DMS53 treated with DMSO at 0.1 percent for 48 hours (cell line): Measurements from ENCODE around the gene PEPD.

ENCODE experiments used
- DNase-seq: peaks from one replicate; lab custom pipeline; 2025; ENCODE audit not compliant: unreplicated experiment; lab: John Stamatoyannopoulos, UW

The PEPD gene

DNA sequence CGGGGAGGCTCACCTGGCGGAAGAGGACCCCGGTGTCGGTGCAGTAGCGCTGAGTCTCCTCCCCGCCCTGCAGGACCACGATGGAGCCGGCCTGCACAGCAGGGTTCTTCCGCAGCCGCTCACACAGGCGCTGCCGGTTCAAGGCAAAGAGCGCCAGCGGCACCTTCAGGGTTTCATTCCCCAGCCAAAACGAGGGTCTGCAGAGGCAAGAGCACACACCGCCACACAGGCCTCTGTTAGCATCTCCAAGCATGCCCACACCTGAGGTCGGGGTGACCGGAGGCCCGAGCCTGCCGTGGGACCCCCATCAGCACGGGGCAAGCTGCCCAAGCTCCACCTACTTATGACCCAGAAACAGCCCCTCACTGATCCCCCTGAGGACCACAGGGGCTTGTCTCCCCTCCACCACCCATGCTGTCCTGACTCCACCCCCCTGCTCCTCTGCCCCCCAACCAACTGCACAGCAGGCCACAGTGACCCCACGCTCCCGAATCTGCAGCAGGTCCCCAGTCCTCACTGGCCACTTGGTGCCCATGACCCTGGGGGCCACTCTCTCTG lies 8.9 kb downstream of the PEPD start:
- DNase-seq = no peak

GRCh38 chr19:33512021-33512420 lies 9.6 kb downstream of the PEPD start:
- no peak for DNase-seq

DNA sequence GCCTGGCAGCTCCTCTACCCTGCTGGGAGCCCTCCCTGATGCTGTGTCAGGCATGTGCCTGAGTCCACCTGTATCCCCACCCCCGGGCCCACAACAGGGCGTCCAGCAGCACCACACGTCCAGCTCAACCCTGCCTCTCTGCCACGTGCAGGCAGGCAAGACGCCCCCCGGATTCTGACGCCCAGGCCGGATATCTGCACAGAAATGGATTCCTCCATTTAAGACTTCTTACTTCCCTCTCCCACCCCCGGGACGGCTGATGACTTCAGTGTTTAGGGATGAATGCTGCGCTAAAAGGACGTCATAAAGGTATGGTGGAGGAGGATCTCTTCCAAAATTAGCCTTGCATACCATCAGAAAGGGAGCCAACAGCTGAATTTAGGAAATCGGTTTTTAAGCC lies 10.2 kb downstream of the PEPD start:
- DNase-seq = no peak

- no peak for DNase-seq
Measured at GRCh38 chr19:33510462-33511194, 11.0 kb downstream of the PEPD start.

GRCh38 chr19:33509774-33510173 lies 11.8 kb downstream of the PEPD start:
- no peak for DNase-seq

- DNase-seq = no peak
Measured at GRCh38 chr19:33508941-33509614, 12.5 kb downstream of the PEPD start.

- no peak for DNase-seq
Measured at GRCh38 chr19:33508431-33508830, 13.2 kb downstream of the PEPD start.

- DNase-seq = no peak
Measured at GRCh38 chr19:33508009-33508408, 13.6 kb downstream of the PEPD start.

GRCh38 chr19:33507021-33507956 lies 14.3 kb downstream of the PEPD start:
- DNase-seq = no peak

GRCh38 chr19:33506498-33506897 lies 15.1 kb downstream of the PEPD start:
- no peak for DNase-seq

DNA sequence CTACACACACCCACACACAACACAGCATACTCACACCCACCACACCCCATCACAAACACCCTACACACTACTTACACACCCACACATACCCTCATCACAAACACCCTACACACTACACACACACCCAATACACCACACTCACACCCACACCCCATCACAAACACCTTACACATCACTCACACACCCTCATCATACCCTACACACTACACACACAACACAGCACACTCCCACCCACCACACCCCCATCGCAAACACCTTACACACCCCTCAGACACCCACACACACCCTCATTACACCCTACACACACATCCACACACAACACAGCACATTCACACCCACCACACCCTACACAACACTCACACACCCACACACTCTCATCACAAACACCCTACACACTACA lies 15.8 kb downstream of the PEPD start:
- DNase-seq = no peak

- DNase-seq = no peak
Measured at GRCh38 chr19:33505148-33505547, 16.4 kb downstream of the PEPD start.

DNA sequence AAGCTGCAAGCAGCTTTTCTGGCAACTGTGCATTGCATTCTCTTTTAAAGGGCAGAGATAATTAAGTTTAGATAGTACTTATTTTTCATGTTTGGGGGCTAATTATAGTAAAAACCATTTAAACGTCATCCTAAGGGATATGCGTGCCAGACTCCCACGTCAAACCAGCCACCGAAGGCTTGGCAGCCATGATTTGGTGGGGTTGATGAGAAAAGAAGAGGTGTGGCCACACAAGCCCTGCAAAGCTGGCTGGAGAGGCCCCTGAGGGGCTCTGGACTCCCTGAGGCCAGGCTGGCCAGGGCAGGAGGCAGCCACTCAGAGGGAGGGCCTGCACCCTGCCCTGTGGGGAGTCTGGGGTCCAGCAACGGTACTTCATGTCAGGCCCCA lies 17.5 kb downstream of the PEPD start:
- no peak for DNase-seq

- DNase-seq = no peak
Measured at GRCh38 chr19:33503433-33504057, 18.0 kb downstream of the PEPD start.

GRCh38 chr19:33503030-33503429 lies 18.6 kb downstream of the PEPD start:
- no peak for DNase-seq

GRCh38 chr19:33502521-33502920 lies 19.1 kb downstream of the PEPD start:
- no peak for DNase-seq

DNA sequence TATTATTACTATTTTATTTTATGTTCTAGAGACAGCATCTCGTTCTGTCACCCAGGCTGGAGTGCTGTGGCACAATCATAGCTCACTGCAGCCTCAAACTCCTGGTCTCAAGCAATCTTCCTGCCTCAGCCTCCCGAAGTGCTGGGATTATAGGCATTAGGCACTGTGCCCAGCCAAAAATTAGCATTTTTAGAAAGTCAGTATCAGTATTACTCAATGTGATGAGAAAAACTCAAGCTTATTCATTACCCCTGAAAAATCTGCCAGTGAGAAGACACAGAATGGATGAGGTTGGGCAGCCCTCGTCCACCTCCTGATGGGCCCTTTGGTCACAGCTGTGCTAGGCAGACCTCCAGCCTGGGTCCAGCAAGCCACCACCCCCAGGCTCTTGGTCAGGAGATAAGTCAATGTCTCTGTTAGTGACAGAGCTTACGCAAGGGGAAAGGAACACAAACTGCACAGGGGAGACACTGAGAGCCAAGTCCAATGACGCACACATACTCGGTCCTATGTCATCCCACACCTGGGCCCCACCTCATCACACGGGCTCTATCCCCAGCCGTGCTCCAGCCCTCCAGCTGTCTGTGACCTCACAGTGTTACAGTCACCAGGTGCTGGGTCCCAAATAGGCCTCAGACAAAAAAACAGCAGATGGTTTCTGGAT lies 19.8 kb downstream of the PEPD start:
- no peak for DNase-seq

DNA sequence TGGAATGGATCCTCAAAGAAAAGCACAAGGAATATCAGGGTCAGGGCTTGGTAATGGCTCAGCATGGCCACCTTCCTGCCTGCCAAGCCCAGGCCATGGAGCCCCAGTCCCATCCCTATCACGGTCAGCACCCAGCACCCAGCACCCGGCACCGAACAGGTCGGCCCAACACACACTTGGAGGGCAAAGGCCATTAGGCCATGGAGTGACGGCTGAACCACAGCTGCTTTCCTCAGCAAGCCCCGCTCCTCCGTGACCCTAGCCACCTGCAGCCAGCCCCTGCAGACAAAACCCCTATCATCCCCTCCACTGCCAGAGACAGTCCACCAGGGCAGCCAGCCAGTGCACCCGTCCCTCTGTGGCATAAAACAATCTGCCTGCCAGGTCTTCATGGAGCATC lies 20.6 kb downstream of the PEPD start:
- DNase-seq = no peak

DNA sequence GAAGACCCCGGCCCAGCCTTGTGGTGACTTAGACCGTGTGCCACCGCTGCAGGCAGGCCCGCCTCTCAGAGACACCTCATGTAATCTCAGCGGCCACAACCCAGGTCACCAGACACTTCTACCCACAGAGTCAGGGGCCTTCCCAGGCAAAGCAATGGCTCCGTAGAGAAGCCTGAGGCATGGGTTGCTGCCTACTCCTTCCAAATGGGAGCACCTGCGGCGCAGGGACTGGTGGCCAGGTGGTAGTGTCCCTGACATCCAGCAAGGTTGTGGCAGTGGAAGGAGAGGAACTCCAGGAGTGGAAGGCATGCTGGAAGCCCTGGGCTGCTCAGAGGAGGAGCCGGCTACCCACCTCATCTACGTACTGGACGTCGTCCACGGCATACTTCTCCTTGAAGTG lies 21.0 kb downstream of the PEPD start:
- DNase-seq = no peak
